ENCODE measurements around the gene MLLT6. TPM values are rescaled to one million over a fixed set of nuclear protein-coding genes. Genes with fewer than 3 reads are reported as not detected.

The MLLT6 gene
- polyA plus RNA-seq, 3 donors, result 0.72 to 55.4 (median 0.82) TPM

DNA sequence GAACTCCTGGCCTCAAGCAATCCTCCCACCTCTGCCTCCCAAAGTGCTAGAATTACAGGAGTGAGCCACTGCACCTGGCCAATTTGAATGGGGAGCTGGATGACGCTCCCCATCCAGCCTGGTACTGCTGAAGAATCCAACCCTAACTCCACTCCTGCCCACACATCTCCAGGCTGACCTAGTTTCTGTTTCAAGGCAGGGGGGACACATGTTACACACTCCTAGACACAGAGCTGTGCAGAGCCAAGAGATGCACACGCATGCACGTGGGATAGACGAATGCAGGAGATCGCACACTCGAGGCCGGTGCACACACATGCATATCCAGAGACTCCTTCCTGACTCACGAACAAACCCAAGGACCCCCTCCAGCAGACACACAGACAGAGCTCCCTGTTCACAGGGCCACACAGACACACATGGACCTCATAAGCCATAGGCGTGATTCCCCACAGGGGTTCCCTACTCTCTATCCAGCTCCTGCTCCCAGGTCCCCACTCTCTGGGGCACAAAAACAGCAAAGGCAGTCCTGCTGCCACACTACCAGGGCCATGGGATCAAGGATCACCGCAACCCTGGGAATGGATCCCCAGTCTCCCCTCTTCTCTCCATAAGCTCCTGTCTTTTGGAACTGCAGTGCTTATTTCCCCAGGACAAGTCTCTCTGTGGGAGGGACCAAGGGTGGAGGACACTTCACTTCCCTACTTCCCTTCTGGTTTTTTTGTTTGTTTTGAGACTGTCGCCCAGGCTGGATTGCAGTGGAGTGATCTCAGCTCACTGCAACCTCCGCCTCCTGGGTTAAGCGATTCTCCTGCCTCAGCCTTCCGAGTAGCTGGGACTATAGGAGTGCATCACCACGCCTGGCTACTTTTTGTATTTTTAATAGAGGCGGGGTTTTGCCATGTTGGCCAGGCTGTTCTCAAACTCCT, 44.7 kb upstream of the MLLT6 start:
- Histone ChIP-seq H3K4me1 (ENCODE audit: control insufficient read depth in 1 of 2, insufficient read depth in 2 of 2, low read length in 2 of 2) (peaks cover 5 to 7% of the 10 kb centered on the region in 2 donors), H3K4me2 (replicated peaks; ENCODE audit: extremely low read depth, low read length, poor library complexity, severe bottlenecking) (no peak overlapping the region), H3K4me3 (replicated peaks in 1 of 3; ENCODE audit: low read depth in 2 of 3, low read length in 3 of 3) (no peak overlapping the region), H3K36me3 (replicated peaks in 1 of 2; ENCODE audit: control insufficient read depth in 1 of 2, insufficient read depth in 2 of 2, low read length in 2 of 2) (no peaks in the 10 kb centered on the region), H3K79me2 (ENCODE audit: insufficient read depth, low read length) (no peaks in the 10 kb centered on the region), H2AFZ (ENCODE audit: insufficient read depth, low read depth, low read length, poor library complexity, severe bottlenecking) (no peak overlapping the region), H3K27ac (ENCODE audit: low read depth in 1 of 2, low read length in 2 of 2) (no peak overlapping the region), H4K20me1 (ENCODE audit: insufficient read depth, low read length) (no peaks in the 10 kb centered on the region), H3K9me3 (replicated peaks in 1 of 2; ENCODE audit: control insufficient read depth in 1 of 2, insufficient read depth in 1 of 2, low read length in 2 of 2) (no peaks in the 10 kb centered on the region), H3K9ac (ENCODE audit: insufficient read depth, low read length, poor library complexity, severe bottlenecking) (no peak overlapping the region), H3K27me3 (ENCODE audit: control insufficient read depth in 2 of 2, insufficient read depth in 2 of 2, low read length in 2 of 2) (peaks cover 0 to 17% of the 10 kb centered on the region in 2 donors)
- Mint-ChIP-seq H3K36me3 (no peaks in the 10 kb centered on the region), H3K9me3 (peaks cover 0 to 3% (median 0%) of the 10 kb centered on the region in 7 donors), H3K4me3 (peak overlapping the region in 1 of 2 donors; percentile 19), H3K4me1 (peaks cover 21% of the 10 kb centered on the region), H3K27ac (no peak overlapping the region), H3K27me3 (ENCODE audit: low read depth in 3 of 3) (peaks cover 25 to 58% (median 40%) of the 10 kb centered on the region in 3 donors)
- TF ChIP-seq, protein P1, sequence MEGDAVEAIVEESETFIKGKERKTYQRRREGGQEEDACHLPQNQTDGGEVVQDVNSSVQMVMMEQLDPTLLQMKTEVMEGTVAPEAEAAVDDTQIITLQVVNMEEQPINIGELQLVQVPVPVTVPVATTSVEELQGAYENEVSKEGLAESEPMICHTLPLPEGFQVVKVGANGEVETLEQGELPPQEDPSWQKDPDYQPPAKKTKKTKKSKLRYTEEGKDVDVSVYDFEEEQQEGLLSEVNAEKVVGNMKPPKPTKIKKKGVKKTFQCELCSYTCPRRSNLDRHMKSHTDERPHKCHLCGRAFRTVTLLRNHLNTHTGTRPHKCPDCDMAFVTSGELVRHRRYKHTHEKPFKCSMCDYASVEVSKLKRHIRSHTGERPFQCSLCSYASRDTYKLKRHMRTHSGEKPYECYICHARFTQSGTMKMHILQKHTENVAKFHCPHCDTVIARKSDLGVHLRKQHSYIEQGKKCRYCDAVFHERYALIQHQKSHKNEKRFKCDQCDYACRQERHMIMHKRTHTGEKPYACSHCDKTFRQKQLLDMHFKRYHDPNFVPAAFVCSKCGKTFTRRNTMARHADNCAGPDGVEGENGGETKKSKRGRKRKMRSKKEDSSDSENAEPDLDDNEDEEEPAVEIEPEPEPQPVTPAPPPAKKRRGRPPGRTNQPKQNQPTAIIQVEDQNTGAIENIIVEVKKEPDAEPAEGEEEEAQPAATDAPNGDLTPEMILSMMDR (IDR thresholded peaks at IDR 0.05), result no peak
- intact Hi-C loops (cut with micrococcal nuclease), result loop anchor here in 1 of 2 donors (10.0 kb wide), 1 partner anchor 106 kb away; no protein-coding TSS in a partner anchor
- 87% methylated on average over 15 of the region's 16 CpGs for WGBS (ENCODE audit: insufficient coverage)
- DNase-seq, result no peak

DNA sequence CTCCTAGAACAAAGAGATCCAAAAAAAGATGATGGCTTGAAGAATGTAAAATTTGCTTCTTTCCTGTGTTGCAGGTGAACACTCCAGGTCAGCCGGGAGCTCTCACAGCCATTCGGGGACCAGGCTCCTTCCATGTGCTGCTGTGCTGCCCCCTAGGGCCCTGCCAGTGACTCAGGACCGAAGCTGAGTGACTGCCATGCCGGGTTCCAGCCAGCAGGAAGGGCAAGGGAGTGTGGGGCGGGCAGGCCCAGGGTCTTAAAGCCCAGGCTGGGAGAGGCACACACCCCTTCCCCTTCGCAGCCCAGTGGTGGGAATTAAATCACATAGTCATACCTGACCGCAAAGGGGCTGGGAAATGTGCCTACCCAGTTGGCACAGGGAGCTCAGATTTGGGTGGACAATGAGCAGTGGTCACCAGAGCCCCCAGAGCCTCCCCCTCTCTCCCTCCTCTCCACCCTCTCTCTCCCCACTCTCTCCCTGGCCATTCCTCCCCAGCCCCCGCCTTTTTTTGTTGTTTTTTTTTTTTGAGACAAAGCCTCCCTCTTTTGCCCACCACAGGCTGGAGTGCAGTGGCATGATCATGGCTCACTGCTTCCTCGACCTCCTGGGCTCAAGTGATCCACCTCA, 41.8 kb upstream of the MLLT6 start:
- Mint-ChIP-seq H3K4me1 (peaks cover 19% of the 10 kb centered on the region), H3K27me3 (ENCODE audit: low read depth in 3 of 3) (peaks cover 31 to 57% (median 40%) of the 10 kb centered on the region in 3 donors), H3K27ac (no peak overlapping the region), H3K36me3 (peaks cover 0 to under 1% of the 10 kb centered on the region in 2 donors), H3K9me3 (peaks cover 0 to 4% (median 0%) of the 10 kb centered on the region in 7 donors), H3K4me3 (no peak overlapping the region)
- no peak overlapping the region for H3K9ac ChIP-seq (ENCODE audit: insufficient read depth, low read length, poor library complexity, severe bottlenecking)
- H3K27me3 ChIP-seq (ENCODE audit: control insufficient read depth in 2 of 2, insufficient read depth in 2 of 2, low read length in 2 of 2), result peaks cover 5 to 24% of the 10 kb centered on the region in 2 donors
- TF ChIP-seq, protein P1 (IDR thresholded peaks at IDR 0.05), result peak; percentile 44
- H3K4me2 ChIP-seq (replicated peaks; ENCODE audit: extremely low read depth, low read length, poor library complexity, severe bottlenecking), result no peak overlapping the region
- WGBS (ENCODE audit: insufficient coverage), result 9% methylated on average over 7 of the region's 9 CpGs
- no peaks in the 10 kb centered on the region for H3K9me3 ChIP-seq (replicated peaks in 1 of 2; ENCODE audit: control insufficient read depth in 1 of 2, insufficient read depth in 1 of 2, low read length in 2 of 2)
- intact Hi-C loops (cut with micrococcal nuclease), result loop anchor here in 1 of 2 donors (10.0 kb wide), 1 partner anchor 108 kb away; no protein-coding TSS in a partner anchor
- H3K36me3 ChIP-seq (replicated peaks in 1 of 2; ENCODE audit: control insufficient read depth in 1 of 2, insufficient read depth in 2 of 2, low read length in 2 of 2), result no peaks in the 10 kb centered on the region
- H2AFZ ChIP-seq (ENCODE audit: insufficient read depth, low read depth, low read length, poor library complexity, severe bottlenecking), result no peak overlapping the region
- H4K20me1 ChIP-seq (ENCODE audit: insufficient read depth, low read length), result no peaks in the 10 kb centered on the region
- no peak overlapping the region for H3K27ac ChIP-seq (ENCODE audit: low read depth in 1 of 2, low read length in 2 of 2)
- H3K4me3 ChIP-seq (replicated peaks in 1 of 3; ENCODE audit: low read depth in 2 of 3, low read length in 3 of 3), result no peak overlapping the region
- H3K4me1 ChIP-seq (ENCODE audit: control insufficient read depth in 1 of 2, insufficient read depth in 2 of 2, low read length in 2 of 2), result peaks cover 5 to 7% of the 10 kb centered on the region in 2 donors
- H3K79me2 ChIP-seq (ENCODE audit: insufficient read depth, low read length), result no peaks in the 10 kb centered on the region
- DNase-seq, result no peak
